GM19463 (cell line): Measurements from ENCODE around the gene MINDY2.
A peak's percentile ranks its signal among the peaks of the same experiment; 100 is the strongest.
"Not testable (repeated sequence)": the region's sequence is repeated elsewhere in the genome, so short reads cannot be mapped to it uniquely, and the experiment has no call there.

Experiments
- ATAC-seq: cut with Tn5 transposase; IDR thresholded peaks from one replicate; pipeline ENCODE4 v1.9.1; 2021; ENCODE audit warnings: mild to moderate bottlenecking, moderate library complexity; ENCODE audit not compliant: unreplicated experiment

MINDY2 gene

DNA sequence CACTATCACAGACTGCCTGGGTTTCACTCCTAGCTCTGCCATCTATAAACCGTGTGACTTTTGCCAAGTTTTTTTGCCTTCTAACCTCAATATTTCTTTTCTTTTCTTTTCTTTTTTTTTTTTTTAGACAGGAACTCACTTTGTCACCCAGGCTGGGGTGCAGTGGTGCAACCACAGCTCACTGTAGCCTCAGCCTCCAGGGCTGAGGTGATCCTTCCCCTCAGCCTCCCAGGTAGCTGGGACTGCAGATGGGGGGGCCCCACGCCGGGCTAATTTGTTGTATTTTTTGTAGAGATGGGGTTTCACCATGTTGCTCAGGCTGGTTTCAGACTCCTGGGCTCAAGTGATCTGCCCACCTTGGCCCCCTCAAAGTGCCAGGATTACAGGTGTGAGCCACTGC is 18.4 kb upstream of the MINDY2 start:
- ATAC-seq = no peak

DNA sequence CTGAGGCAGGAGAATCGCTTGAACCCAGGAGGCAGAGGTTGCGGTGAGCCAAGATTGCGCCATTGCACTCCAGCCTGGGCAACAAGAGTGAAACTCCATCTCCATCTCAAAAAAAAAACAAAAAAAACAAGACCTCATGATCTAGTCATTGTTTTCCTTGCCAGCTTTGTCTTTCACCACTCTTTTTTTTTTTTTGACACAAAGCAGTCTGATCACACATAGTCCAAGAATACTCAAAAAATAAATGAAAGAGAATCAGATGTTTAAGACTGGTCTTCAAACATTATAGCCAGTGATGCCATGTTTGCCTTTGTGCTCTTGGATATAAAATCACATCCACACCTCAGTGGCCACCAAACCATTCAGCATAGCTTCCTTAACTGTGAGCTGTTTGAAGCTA is 15.8 kb upstream of the MINDY2 start:
- ATAC-seq = no peak

DNA sequence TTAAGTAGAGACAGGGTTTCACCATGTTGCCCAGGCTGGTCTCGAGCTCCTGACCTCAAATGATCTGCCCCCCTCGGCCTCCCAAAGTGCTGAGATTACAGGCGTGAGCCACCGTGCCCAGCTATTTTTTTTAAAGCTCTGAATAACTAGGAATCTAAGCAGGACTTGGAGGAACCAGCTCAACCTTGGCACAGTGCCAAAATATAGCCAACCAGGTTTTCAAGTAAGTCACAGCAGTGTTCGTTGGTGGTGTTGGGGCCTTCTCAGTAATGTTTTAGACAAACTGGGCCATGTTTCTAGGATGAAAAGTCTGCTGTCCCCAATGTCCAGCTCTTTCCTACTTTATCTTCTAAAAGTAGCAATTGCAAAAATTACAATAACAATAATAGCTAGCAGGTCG is 15.1 kb upstream of the MINDY2 start:
- ATAC-seq = no peak

GRCh38 chr15:58758141-58758540 is 13.0 kb upstream of the MINDY2 start:
- no peak for ATAC-seq

- ATAC-seq = no peak
These were observed 10.6 kb upstream of the MINDY2 start for GRCh38 chr15:58760385-58761009.

DNA sequence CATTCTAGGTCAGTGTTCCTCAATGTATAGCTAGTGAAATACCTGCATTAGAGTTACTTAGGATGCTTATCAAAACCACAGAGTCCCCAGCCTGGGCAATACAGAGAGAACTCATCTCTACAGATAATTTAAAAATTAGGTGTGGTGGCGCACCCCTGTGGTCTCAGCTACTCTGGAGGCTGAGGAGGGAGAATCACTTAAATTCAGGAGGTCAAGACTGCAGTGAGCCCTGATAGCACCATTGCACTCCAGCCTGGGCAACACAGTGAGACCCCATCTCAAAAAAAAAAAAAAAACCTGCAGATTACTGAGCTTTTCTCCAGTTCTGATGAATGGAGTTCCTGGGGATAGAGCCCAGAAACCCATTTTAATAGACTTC is 10.1 kb upstream of the MINDY2 start:
- ATAC-seq = no peak

DNA sequence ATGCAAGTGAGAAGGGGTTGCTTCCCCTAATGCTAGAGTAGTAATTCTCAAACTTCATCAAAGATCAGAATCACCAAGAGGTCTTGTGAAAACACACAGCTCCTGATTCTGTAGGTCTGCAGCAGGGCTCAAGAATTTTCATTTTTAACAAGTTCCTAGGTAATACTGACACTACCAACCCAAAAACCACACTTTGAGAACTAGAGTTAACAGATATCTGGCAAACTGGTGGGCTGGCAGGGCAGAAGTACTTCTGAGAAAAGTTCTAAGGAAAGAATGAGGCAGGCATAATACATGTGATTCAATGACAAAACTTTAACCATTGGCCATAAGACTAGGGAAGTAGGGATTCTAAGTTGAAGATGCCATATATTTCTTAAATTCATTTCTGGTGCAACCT is 8.8 kb upstream of the MINDY2 start:
- ATAC-seq = no peak

- no peak for ATAC-seq
These were observed 8.4 kb upstream of the MINDY2 start for GRCh38 chr15:58762731-58763130.

GRCh38 chr15:58764468-58764867 is 6.6 kb upstream of the MINDY2 start:
- ATAC-seq = no peak

DNA sequence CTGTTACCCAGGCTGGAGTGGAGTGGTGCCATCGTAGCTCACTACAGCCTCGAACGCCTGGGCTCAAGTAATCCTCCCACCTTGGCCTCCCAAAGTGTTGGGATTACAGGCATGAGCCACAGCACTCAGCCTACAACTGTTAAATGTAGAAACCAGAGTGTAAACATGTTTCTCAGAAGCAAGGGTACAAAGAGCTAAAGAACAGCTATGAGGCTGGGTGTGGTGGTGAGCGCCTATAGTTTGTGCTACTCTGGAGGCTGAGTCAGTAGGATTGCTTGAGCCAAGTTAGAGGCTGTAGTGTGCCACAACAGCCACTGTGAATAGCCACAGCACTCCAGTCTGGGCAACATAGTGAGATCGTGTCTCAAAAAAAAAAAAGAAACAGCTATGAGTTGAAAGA is 4.8 kb upstream of the MINDY2 start:
- no peak for ATAC-seq

- ATAC-seq = not testable (repeated sequence)
These were observed 2.5 kb upstream of the MINDY2 start for GRCh38 chr15:58768601-58769004.

- ATAC-seq = peak; percentile 3
These were observed 614 bp upstream of the MINDY2 start for GRCh38 chr15:58770519-58770856.

- ATAC-seq = peak; percentile 8
These were observed 634 bp downstream of the MINDY2 start for GRCh38 chr15:58771621-58772250.

GRCh38 chr15:58773024-58773423 is 1.9 kb downstream of the MINDY2 start:
- no peak for ATAC-seq

GRCh38 chr15:58775402-58775801 is 4.3 kb downstream of the MINDY2 start:
- no peak for ATAC-seq

- ATAC-seq = peak; percentile 73
These were observed 6.0 kb downstream of the MINDY2 start for GRCh38 chr15:58777107-58777506.

DNA sequence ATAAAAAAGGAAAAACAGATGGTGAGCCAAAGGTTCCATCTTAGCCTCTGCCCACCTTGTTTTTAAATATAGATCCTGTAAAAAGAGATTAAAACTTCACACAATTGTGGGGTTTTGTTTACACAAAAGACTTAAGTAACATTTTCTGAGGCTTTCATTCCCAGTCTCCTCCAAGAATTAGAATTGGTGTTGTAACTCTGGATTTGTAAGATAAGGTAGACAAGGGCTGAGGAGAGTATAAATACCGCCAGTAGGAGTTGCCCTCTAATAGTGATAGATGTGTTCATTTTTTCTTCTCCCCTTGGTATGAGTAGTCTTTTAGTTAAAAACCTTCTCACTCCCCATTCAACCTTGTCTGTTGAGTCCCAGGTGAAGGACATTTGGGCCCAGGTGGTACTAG is 8.5 kb downstream of the MINDY2 start:
- ATAC-seq = no peak

DNA sequence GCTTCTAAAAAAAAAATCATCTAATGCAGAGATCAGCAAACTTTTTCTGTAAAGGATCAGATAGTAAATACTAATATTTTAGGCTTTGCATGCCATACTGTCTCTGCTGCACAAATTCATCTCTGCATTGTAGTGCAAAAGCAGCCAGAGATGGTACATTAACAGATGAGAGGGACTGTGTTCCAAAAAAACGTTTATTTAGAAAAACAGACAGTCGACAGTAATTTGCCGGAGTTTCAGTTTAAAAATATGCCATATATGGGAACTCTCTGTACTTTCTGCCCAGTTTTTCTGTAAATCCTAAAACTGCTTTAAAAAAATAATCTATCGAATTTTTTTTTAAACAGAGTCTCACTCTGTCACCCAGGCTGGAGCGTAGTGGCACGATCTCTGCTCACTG is 14.3 kb downstream of the MINDY2 start:
- no peak for ATAC-seq

DNA sequence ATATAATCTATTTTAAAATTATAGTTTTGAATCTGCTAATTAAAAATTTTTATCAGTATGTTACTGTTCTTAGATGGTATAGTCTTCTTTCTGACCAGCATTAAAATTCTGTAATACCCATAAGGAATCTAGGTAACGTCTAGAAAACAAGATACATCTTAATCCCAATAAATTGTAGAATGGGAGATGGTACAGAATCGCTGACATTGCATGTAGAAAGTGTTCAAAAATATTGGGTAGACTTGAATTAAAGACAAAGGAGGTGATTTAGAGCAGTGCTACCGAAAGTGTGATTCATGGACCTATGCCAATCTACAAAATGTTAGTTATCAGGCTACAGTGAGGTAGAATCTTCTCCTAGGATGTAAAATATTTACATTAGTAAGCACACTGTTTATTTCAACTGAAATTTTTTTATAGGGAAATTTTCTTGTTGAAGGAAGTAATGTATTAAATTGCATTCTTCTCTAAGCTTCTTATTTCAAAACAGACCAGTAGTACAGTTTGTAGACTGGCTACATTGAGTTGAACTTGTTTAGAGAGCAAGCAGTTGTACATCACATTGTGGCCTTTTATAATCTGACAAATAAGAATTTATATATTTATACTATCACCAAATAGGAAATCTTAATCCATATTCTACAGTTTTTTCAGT is 17.1 kb downstream of the MINDY2 start:
- no peak for ATAC-seq

GRCh38 chr15:58793862-58794261 is 22.8 kb downstream of the MINDY2 start:
- no peak for ATAC-seq

DNA sequence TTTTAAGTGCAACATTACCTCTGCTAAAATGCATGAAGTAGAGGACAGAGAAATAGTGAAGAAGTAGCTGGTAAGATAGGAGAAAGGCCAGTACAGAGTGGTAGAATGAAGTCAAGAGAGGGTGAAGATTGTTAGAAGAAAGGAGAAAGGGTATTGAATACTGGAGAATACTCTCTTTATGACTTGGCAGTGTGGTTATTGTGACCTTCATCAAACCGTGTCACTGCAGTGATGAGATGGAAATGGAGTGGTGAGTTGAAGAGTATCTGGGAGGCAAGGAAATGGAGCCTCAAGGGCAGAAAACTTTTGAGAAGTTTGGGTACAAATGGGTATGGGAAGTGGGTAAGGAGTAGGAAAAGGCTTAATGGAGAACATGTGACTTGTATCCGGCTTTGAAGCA is 24.7 kb downstream of the MINDY2 start:
- no peak for ATAC-seq

- ATAC-seq = no peak
These were observed 26.4 kb downstream of the MINDY2 start for GRCh38 chr15:58797505-58797904.

DNA sequence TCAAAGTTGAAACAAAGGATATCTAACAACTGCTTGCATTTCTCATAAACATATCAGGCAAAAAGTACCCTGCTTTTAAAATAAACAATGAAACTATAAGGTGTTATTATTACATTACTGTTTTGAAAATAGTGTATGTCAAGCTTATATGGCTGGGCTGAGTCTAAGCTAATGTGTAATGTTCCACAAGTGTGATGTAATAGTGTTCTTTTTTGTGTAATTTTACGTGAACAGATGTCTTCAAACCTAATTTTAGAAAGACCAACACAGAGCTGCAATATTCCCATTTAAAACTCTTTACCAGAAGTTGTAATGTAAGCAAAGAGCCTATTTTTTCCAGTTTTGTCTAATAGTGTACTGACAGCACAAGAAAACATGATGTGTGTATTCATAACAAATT is 34.0 kb downstream of the MINDY2 start:
- no peak for ATAC-seq
